HG02642 (cell line): ENCODE data around the gene ZNF324.
A peak's percentile ranks its signal among the peaks of the same experiment; 100 is the strongest.

ENCODE experiments used
- ATAC-seq: cut with Tn5 transposase; IDR thresholded peaks from one replicate; pipeline ENCODE4 v1.9.1; 2021; ENCODE audit warnings: mild to moderate bottlenecking; ENCODE audit not compliant: unreplicated experiment, poor library complexity

ZNF324 gene

GRCh38 chr19:58519355-58520256, 52.7 kb downstream of the ZNF324 start, which contains the start of gene ZBTB45:
ZBTB45 (minus strand) TSS chr19:58519810; CDS start chr19:58517673, 2,137 bp downstream.
- ATAC-seq = peak; percentile 81

DNA sequence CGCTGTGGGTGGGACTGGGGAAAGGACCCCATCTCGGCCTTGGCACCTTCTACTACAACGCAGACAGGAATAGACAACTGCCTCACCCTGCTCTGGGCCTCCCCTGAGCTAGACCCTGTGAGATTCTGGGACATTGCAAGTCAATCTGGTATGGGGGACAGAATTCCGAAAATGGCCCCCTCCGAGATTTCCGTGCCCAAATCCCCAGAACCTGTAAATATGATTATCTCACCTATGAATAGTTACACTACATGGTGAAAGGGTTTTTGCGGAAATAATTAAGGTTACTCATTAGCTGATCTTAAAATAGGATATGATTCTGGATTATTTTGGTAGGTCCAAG, 53.3 kb downstream of the ZNF324 start:
- ATAC-seq = no peak

DNA sequence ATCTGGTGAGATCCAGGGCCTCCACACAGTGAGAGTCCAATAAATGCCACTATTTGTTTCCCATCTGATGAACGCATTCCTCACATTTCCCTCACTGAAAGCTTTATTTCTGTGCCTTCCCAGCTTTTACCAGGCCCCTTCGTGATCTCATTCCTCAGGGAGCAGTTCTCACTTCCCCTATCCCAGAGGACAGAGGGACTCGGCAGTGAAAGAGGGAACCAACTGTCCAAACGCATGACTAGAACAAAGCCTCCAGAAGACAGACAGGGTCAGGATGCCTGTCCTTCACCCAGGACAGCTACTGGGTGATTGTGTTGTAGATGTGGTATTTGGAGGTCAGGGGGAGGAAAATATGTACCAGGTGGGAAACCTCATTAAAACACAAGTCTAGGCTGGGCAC, 54.8 kb downstream of the ZNF324 start:
- ATAC-seq = no peak

GRCh38 chr19:58522709-58523108, 55.8 kb downstream of the ZNF324 start:
- ATAC-seq = no peak
